Activated CD4-positive, alpha-beta T cell treated with anti-CD3 and anti-CD28 coated beads, Interleukin-2, amount 50 U/mL, for 1 hour (primary cell): ENCODE measurements around the gene GALNT8.
"Not testable (repeated sequence)": the region's sequence is repeated elsewhere in the genome, so short reads cannot be mapped to it uniquely, and the experiment has no call there.

Experiments used
- DNase-seq: peaks from one replicate; pipeline ENCODE4 v3.0.0-alpha.2; 2020

GALNT8 gene, protein sequence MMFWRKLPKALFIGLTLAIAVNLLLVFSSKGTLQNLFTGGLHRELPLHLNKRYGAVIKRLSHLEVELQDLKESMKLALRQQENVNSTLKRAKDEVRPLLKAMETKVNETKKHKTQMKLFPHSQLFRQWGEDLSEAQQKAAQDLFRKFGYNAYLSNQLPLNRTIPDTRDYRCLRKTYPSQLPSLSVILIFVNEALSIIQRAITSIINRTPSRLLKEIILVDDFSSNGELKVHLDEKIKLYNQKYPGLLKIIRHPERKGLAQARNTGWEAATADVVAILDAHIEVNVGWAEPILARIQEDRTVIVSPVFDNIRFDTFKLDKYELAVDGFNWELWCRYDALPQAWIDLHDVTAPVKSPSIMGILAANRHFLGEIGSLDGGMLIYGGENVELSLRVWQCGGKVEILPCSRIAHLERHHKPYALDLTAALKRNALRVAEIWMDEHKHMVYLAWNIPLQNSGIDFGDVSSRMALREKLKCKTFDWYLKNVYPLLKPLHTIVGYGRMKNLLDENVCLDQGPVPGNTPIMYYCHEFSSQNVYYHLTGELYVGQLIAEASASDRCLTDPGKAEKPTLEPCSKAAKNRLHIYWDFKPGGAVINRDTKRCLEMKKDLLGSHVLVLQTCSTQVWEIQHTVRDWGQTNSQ

DNA sequence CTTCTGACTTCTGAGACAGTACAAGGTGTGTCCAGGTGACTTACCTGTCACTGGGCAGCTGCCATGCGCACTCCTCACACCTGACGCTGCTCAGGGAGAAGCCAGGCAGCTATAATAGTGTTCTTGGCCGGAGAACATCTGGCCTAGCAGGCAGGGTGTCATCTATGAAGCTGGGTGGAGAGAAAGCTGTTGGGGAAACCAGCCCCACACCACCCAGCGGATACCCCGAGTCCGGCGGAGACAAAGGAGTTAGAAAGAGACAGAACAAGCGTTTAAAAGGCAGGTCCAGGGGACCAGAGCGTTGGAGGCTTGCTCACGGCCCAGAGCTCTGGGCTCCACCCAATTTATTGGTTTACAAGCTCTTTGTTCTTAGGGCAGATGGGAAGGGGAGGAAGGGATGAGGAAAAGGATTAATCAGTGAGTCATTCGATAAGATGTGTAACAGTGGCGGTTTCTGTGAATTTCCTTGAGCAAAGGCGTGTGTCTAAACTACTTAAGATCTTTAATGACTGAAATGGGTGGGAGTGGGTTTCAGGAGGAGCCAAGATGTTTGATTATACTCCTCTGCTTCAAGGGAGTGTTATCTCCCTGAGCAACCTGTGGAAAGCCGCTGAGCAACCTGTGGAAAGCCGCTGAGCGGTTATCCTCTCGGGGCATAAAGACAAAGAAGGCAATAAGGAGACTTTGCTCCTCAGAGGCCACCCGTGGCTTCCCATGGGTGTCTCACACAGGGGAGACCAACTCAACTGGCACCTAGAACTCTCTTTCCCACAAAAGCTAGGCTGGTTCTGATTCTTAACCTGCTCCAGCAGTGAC, at the start of gene GALNT8:
GALNT8 (plus strand) TSS at position 580 of the 816 bp plus-strand sequence. CDS start 278 bp downstream, outside the sequence.
- no peak for DNase-seq

DNA sequence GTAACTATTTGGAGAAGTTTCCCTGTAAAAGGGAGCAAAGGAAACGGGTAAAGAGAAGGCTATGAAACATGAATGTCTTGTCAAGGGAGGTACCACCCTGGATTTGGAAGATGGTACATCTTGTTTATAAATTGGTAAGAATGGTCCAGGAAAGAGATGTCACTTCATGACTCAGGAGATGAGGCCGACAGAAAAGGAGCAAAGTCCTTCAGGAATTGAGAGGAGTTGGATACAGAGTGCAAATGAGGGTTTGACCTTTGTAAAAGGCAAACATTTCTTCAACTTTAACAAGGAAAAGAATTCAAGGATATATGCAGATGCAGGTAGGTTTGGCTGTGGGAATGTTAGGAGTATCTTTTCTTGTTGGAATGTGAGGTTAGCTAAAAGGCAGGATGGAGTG, 40.5 kb upstream of the GALNT8 start:
- no peak for DNase-seq

DNA sequence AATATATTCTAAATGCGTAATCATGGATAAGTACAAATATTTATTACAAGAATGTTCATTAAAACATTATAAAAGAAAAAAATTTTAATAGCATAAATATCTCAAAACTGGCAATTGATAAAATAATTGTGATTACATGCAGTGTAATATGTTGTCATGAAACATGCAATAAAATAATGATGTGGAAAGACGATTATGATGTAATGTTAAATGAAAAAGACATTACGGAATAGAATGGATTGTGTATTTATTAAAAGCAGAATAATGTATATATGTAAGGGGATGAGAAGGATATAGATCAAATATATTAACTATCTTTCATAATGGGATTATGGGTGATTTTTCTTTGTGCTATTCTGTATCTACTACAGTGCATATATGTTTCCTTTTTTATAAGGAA, 38.5 kb upstream of the GALNT8 start:
- no peak for DNase-seq

DNA sequence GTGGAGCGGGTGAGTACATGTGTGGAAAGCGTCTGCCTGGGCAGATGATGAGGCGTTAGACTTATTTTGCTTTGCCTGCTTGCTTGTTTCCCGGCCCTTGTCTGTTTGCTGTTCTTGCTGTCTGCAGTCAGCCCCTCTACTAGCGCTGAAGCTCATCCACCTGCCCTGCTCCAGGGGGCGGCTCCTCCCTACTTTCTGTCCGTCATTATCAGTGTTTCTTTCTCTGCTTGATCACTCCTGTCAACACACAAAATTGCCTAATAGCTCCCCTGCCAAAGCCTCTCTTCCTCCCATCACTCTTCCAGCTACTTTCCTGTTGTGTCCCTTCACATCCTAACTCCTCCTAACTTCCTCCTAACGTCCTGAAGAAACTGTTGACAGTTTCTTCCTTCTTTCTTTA, 34.9 kb upstream of the GALNT8 start:
- DNase-seq, result no peak

DNA sequence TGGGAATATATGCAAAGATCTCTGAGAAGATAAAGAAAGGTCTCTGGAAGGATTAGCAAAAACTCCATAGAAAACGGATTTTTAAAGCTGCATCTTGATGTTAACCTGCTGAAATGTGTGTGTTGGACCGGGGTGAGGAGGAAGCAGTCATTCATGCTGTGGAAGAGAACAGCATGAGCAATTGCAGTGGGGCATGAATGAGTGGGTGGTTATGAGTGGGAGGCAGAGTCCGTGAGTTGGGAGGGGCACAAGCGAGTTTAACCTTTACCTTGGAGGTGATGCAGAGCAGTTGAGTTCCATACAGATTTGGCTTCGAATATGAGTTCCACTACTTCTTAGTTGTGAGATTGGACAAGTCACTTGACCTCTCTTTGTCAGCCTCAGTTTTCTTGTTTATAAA, 29.4 kb upstream of the GALNT8 start:
- DNase-seq, result no peak

DNA sequence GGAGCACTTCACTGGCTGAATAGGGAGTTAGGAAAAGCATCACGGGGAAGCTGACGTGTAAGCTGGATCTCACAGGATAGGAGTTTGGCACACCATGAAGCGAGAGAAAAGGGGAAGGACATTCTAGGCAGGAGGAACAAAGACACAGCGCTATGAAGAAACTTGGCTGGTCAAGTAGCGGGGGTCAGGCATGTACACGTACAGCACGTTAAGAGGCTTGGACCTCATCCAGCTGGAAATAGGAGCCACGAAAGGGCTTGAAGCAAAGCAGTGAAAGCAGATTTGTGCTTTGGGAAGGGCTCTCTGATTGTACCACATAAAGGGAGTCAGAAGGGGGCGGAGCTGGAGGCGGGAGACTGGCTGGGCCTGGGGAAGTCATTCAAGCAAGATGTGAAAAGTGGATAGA, 19.6 kb upstream of the GALNT8 start:
- DNase-seq, result no peak

DNA sequence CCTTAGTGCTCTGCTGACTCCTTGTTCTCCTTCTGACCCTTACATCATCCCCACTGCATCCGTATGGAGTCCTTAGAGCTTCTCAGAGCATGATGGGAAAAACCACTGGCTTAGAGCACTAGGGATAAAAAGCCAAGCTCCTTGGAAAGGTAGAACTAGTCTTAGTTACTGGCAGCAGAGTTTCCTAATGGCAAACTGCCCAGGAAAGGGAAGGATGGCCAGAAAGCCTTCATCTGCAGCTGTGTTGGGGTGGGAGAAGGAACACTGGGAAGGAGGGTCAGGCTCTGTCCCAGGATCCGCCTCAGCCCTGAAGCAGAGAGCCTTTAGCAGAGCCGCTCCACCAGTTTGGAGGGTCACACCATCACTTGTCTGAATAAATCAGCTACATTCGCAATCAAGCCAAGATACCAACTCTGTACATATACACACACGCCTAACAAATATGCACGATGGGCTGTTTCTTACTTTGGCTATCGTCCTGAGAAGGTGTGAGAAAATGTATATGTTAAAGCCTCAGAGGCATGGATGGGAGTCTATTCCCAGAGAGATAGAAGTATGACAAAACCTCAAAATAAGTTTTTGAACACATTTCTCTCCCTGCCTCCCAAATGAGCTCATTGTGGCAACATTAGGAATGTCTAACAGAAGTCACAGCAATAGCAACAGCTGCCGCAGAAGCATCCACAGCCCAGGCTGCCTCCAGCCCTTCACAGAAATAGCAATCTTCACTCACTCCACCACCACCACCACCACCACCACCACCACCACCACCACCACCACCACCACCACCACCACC, 18.6 kb upstream of the GALNT8 start:
- DNase-seq, result no peak

DNA sequence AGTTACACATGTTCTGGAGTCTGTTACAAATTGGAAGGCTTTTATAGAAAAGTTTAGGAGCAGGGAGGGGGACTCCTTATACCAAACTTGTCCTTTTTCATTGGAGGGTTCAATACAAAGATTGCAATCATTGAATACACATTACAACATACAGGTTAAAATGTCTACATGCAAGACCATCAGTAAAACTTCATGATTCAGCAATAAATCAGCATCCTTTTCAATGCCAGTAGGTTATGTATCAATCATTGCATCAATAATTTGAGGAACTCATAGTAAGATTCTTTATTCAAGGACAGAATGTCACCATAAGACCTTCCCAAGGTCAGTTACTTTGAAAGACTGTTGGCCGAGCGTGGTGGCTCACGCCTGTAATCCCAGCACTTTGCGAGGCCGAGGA, 16.5 kb upstream of the GALNT8 start:
- DNase-seq, result no peak

DNA sequence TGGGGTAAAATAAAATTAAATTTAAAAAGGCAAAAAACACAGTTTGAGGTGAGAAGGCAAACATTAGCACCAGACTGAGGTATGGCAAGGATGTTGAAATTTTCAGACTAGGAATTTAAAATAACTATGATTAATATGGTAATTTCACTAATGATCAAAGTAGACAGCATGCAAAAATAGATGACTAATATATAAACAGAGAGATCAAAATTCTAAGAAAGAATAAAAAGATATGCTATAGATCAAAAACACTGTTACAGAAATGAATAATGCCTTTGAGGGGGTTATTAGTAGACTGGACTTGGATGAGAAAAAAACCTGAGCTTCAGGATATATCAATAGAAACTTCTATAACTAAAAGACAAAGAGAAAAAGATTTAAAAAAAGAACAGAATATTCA, 14.4 kb upstream of the GALNT8 start:
- DNase-seq, result no peak

DNA sequence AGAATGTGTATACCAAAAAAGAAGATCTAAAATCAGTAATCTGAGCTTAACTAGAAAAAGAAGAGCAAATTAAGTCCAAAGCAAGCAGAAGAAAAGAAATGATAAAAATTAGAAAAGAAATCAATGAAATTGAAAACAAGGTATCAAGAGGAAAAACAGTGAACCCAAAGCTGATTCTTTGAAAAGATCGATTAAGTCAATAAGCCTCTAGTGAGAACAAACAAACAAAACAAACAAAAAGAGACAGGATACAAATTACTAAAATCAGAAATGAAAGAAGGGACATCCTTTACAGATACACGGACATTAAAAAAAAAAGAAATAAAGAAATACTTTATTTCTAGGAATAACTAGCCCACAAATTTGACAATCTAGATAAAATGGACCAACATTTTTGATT, 12.9 kb upstream of the GALNT8 start:
- no peak for DNase-seq

DNA sequence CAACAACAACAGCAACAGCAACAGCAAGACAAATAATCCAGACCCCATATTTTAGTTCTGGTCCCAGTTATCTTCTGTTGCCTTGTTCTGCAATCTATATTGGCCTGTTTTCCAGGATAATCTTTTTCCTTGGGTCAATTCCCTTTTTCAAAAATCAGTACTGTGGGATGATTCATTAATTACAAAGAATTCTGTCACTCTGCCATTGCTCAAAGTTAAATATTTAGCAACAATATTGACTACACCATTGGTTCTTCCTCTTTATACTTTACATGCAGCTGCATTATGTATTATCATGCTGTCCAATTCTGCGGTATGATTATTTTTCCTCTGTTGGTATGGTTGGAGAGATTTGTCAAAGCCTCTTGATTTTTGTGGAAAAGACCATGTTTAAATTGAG, 10.1 kb upstream of the GALNT8 start:
- DNase-seq, result no peak

DNA sequence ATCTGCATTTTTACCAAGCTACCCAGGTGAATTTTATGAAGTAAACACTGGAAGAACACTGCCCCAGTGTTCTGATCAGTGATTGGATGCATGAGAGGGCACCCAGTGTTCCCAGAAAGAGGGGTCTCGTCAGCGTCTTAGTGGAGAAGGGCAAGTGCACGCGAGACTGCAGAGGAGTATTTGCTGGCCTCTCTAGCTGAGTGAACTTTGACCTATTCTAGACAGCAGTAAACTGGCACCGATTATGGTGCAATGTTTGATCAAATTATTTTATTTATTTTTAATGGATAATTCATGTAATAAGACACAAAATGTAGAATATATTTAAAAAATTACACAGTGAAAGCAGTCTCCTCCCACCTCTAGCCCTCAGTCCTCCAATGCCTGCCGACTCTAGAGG, 5.3 kb upstream of the GALNT8 start:
- DNase-seq, result no peak

DNA sequence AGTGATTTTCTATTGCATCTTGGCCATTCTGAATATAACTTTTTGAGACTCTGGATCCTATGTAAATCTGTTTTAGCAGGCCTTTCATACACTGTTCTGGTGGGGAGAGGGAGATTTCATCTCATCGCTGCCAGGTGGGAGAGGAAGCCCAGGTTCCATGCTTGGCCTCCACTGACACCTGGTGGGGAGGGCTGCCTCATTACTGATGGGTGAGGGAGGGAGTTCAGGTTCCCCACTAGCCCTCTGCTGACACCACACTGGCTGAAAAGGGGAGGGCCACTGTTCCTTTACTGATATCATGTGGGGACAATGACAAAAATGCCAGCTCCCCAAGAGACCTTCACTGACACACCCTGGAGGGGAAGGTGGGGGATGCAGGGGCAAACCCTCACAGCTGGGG, 2.4 kb upstream of the GALNT8 start:
- DNase-seq, result no peak

DNA sequence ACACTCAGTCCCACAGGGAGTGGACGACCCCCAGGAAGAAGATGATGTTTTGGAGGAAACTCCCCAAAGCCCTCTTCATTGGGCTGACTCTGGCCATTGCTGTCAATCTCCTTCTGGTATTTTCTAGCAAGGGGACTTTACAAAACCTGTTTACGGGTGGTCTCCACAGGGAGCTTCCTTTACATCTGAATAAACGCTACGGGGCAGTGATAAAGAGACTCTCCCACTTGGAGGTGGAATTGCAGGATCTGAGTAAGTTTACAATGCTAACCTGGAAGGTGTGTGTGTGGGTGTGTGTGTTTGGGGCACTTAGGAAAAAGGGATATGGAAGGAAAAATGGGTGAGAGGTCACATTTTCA, 416 bp downstream of the GALNT8 start:
- DNase-seq, result no peak

DNA sequence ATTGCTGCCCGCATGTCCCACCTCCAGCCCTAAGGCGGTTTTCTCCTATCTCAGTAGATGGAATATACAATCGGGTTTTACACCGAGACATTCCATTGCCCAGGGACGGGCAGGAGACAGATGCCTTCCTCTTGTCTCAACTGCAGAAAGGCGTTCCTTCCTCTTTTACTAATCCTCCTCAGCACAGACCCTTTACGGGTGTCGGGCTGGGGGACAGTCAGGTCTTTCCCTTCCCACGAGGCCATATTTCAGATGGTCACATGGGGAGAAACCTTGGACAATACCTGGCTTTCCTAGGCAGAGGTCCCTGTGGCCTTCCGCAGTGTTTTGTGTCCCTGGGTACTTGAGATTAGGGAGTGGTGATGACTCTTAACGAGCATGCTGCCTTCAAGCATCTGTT, 1.4 kb downstream of the GALNT8 start:
- DNase-seq, result not testable (repeated sequence)

DNA sequence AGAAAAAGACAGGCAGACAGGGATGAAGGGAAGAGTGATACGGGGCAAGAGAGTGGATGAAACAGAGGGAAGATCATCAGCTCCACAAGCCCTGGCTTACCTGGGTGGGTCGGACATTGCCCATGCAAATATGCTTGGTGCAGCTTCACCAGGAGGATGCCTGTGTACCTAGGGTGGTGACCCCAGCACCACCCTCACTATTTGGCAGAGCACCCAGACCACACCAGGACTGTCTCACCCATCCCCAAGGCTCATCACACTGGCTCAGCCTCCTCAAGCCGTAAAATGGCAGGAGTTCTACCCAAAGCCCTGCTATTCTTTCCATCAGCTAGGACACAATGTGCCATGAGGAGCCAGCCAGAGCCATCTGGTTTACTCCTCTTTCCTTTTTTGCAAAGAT, 3.0 kb downstream of the GALNT8 start:
- DNase-seq, result no peak

DNA sequence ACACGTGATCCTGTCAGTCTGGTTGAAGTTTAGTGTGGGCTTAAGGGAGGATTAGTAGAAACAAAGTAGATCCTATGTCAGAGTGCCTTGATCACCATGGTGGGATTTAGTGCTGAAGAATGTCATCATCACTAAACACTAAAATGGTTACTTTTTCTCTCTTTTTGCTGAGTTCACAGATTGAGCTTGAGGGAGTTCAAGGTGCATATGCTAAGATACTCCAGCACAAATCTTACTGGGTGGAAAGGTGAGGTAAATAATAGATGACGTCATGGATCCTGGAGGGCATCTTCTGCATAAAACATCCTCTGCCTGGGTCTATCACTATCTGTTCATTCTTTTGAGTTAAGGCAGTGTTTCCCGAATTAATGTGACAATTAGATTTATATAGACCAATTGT, 4.9 kb downstream of the GALNT8 start:
- DNase-seq, result no peak

DNA sequence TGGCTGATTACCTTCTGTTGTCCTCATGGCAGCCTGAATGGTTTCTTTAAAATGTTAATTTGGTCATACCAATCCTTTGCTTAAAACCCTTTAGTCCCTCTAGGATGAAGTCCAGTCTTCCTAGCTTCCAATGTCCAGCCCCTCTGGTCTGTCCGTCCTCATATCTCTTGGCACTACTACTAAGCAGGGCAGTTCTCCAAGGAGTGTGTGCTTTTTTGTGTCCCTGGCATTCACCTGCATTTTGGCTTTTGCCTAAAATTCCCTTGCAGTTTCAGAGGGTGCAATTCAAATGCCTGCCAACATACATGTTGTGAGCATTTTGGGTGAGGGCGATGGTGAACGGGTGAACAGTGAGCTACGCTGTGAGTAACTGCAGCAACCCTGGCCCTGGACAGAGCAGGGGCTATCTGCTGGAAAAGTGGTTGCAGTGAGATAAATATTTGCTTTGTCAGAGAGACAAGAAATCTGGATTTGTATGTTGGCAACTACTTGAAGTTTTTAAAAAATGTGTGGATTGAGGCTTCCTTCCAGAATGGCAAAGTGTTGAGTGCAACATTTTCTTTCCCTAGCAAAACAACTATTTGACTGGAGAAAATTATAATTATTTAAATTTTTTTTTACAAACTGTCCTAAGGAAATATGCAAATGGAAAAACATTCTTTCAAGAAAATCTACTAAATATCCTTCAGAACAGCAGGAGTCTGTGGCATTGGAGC, 14.6 kb downstream of the GALNT8 start:
- DNase-seq, result no peak

DNA sequence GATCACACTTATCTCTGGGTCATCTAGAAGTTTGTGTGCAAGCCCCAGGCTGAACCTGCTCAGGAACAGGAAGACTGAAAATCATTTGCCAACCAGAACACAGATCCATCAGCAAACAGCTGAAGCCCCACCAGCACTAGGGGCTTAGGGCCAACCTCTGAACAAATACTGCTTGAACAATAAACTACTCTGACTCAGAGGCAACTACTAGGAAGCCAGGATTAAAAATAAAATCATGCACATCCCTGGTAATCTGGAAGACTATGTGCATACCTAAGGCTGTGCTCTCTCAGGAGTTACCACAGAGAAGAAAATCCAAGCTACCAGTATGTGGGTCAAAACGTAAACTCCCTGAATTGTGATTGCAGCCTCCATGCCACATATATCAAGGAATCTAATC, 15.9 kb downstream of the GALNT8 start:
- DNase-seq, result no peak

DNA sequence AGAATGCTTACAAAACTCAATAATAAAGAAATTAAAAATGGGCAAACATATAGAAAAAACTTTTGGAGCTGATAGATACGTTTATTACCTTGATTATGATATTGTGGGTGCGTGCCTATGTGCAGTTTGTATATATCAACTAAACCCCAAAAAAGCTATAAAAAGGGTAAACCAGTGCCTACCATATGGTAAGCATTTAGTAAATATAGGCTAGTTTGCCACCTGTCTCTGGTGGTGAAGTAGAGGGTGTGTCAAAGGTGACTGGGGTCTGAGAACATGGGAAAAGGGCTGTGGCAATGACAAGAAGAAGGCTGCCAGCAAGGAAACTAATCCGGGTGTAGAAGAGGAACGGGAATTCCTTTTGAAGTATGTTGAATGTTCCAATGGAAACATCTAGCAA, 18.3 kb downstream of the GALNT8 start:
- DNase-seq, result no peak

DNA sequence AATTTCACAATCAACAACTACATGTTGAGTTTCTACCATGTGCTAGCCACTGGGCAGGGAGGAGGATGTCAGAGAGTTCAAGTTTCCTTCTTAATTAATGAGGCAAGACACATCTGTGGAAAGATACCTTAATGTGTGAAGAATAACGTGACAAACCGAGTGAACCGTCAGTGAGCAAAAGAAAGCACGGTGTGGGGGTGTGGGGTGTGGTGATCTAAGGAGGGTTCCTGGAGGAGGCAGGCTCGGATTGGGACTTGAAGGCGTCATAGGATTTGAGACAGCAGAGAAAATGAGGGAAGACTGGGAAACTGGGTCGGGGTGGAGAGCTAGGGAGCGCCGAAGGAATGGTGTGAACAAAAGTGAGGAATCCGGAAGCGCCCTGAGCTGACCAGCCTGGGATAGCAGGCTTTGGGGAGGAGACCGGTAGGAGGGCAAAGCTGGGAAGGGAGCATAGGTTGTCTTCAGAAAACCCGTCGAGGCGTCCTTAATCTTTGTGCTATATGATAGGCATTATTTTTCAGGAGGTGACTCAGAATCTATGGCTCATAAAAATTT, 22.3 kb downstream of the GALNT8 start:
- no peak for DNase-seq

DNA sequence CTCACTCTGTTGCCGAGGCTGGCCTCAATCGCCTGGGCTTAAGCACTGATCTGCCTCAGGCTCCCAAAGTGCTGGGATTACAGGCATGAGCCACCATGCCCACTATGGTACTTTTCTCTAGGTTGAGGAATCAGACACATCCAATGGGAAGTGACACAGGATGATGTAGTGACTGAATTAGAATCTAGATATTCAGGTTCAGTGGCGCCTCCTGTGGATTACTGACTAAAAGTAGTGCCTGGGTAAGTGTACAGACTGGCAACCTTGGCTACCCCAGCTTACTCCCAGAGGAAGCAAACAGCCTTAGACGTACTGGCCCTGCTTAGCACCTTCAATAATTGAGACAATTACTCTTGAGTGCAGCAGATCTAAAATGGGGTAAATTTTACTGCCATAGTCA, 22.8 kb downstream of the GALNT8 start:
- no peak for DNase-seq
